IMR-90 (cell line): ENCODE data around the gene KRTAP4-9. TPM values are rescaled to one million over a fixed set of nuclear protein-coding genes. Genes with fewer than 3 reads are reported as not detected.
"Not testable (repeated sequence)": the region's sequence is repeated elsewhere in the genome, so short reads cannot be mapped to it uniquely, and the experiment has no call there.

Source experiments
- ATAC-seq: fragments of 200-7000 bp; cut with Tn5 transposase; 2 replicates; pipeline ENCODE4 v1.9.1; 2020; ENCODE audit warnings: low read depth, mild to moderate bottlenecking, moderate library complexity
- BruUV-seq: library from RNA; stranded (reverse); fragments of 400-500 nt; replicated peaks from 2 replicates; lab custom pipeline; 2021; lab: Mats Ljungman, UMichigan
- CTCF ChIA-PET: fragments of 300-600 bp; formaldehyde crosslinking; extraction: SDS; loops from one replicate; lab custom pipeline; 2021; ENCODE audit warnings: antibody characterized with exemption; lab: Yijun Ruan, JAX
- POLR2A ChIA-PET: fragments of 300-600 bp; sonication (Branson Sonifier 250); formaldehyde crosslinking; loops from one replicate; lab custom pipeline; 2022; ENCODE audit warnings: antibody characterized with exemption; ENCODE audit not compliant: unreplicated experiment; lab: Charles Lee
- DNase-seq: peaks from one replicate; pipeline ENCODE4 v3.0.0; 2013
- H2AFZ ChIP-seq: replicated peaks from 2 replicates; pipeline ENCODE3; 2013; ENCODE audit warnings: low read length, mild to moderate bottlenecking; ENCODE audit not compliant: poor library complexity
- H2AK5ac ChIP-seq: 2 replicates; pipeline ENCODE4 v1.6.1; 2013; ENCODE audit warnings: low read depth, low read length, inconsistent platforms
- H2AK9ac ChIP-seq: replicated peaks from 2 replicates; pipeline ENCODE3; 2013; ENCODE audit warnings: mild to moderate bottlenecking, low read depth, low read length, moderate library complexity; ENCODE audit not compliant: poor library complexity
- H2BK120ac ChIP-seq: 2 replicates; pipeline ENCODE4 v1.6.1; 2013; ENCODE audit warnings: low read depth, low read length, inconsistent platforms
- H2BK15ac ChIP-seq: 3 replicates; pipeline ENCODE4 v1.6.1; 2013; ENCODE audit warnings: low read depth, low read length, inconsistent platforms
- H2BK20ac ChIP-seq: 2 replicates; pipeline ENCODE4 v1.6.1; 2013; ENCODE audit warnings: low read depth, mild to moderate bottlenecking, inconsistent platforms, low read length, moderate library complexity
- H2BK5ac ChIP-seq: 2 replicates; pipeline ENCODE4 v1.6.1; 2013; ENCODE audit warnings: mild to moderate bottlenecking, low read depth, low read length, inconsistent platforms; ENCODE audit not compliant: poor library complexity, severe bottlenecking
- H3K14ac ChIP-seq: replicated peaks from 2 replicates; pipeline ENCODE4 v1.6.1; 2013; ENCODE audit warnings: low read depth, low read length, inconsistent platforms
- H3K18ac ChIP-seq: 2 replicates; pipeline ENCODE4 v1.6.1; 2013; ENCODE audit warnings: low read depth, low read length, control low read depth
- H3K23ac ChIP-seq: 2 replicates; pipeline ENCODE4 v1.6.1; 2013; ENCODE audit warnings: low read depth, low read length, inconsistent platforms
- H3K27ac ChIP-seq: 2 replicates; pipeline ENCODE4 v1.5.1; 2013; ENCODE audit warnings: mild to moderate bottlenecking, control low read depth, low read length; ENCODE audit not compliant: insufficient read depth
- H3K27me3 ChIP-seq: 2 replicates; pipeline ENCODE4 v1.6.1; 2013; ENCODE audit warnings: low read length; ENCODE audit not compliant: control insufficient read depth, insufficient read depth
- H3K36me3 ChIP-seq: 2 replicates; pipeline ENCODE4 v1.6.1; 2013; ENCODE audit warnings: low read length, mixed read lengths; ENCODE audit not compliant: control insufficient read depth, insufficient read depth
- H3K4ac ChIP-seq: 2 replicates; pipeline ENCODE4 v1.6.1; 2013; ENCODE audit warnings: low read depth, low read length, inconsistent platforms
- H3K4me1 ChIP-seq: 2 replicates; pipeline ENCODE4 v1.6.1; 2013; ENCODE audit warnings: low read length, mixed read lengths; ENCODE audit not compliant: control insufficient read depth, insufficient read depth
- H3K4me2 ChIP-seq: 2 replicates; pipeline ENCODE4 v1.6.1; 2013; ENCODE audit warnings: low read depth, mild to moderate bottlenecking, control low read depth, low read length, moderate library complexity
- H3K4me3 ChIP-seq: 2 replicates; pipeline ENCODE4 v1.5.1; 2013; ENCODE audit warnings: low read depth, mild to moderate bottlenecking, control low read depth, low read length, moderate library complexity; ENCODE audit not compliant: insufficient read depth
- H3K56ac ChIP-seq: 2 replicates; pipeline ENCODE4 v1.6.1; 2013; ENCODE audit warnings: low read length, inconsistent platforms; ENCODE audit not compliant: insufficient read depth; ENCODE audit errors: extremely low read depth
- H3K79me1 ChIP-seq, 2 experiments: 2 replicates each; pipeline ENCODE4 v1.6.1; 2013; ENCODE audit warnings: low read length in 2 of 2, inconsistent platforms in 1 of 2, low read depth in 1 of 2
- H3K9ac ChIP-seq: 2 replicates; pipeline ENCODE4 v1.6.1; 2013; ENCODE audit warnings: low read depth, low read length, control low read depth
- H3K9me1 ChIP-seq: 2 replicates; pipeline ENCODE4 v1.6.1; 2013; ENCODE audit warnings: low read length, inconsistent platforms; ENCODE audit not compliant: insufficient read depth
- H3K9me3 ChIP-seq: 2 replicates; pipeline ENCODE4 v1.6.1; 2013; ENCODE audit warnings: low read length; ENCODE audit not compliant: control insufficient read depth, insufficient read depth
- H4K20me1 ChIP-seq: 2 replicates; pipeline ENCODE4 v1.6.1; 2013; ENCODE audit warnings: low read length, inconsistent platforms; ENCODE audit not compliant: insufficient read depth
- H4K5ac ChIP-seq: 2 replicates; pipeline ENCODE4 v1.6.1; 2013; ENCODE audit warnings: mild to moderate bottlenecking, low read depth, low read length, control low read depth
- H4K8ac ChIP-seq, 2 experiments: 2 replicates each; pipeline ENCODE4 v1.6.1; 2013; ENCODE audit warnings: low read depth in 2 of 2, low read length in 2 of 2, control low read depth in 1 of 2, inconsistent platforms in 1 of 2
- H4K91ac ChIP-seq: 2 replicates; pipeline ENCODE4 v1.6.1; 2013; ENCODE audit warnings: low read depth, low read length, inconsistent platforms; ENCODE audit not compliant: insufficient read depth
- BHLHE40 ChIP-seq: fragments of 150-350 bp; IDR thresholded peaks from 2 replicates; pipeline ENCODE4 v1.6.1; 2016; ENCODE audit warnings: mild to moderate bottlenecking, low read depth, low read length
- MAFK ChIP-seq: IDR thresholded peaks from 2 replicates; pipeline ENCODE4 v1.6.1; 2012; ENCODE audit warnings: low read depth, low read length, improper control_type of control experiment
- WGBS, 2 experiments: methylation state at CpG; one replicate each; pipeline versions ENCODE4 v1.1.5 to v1.1.7; 2013; ENCODE audit warnings: missing lambda C conversion rate in 2 of 2; ENCODE audit not compliant: insufficient read length in 1 of 2; ENCODE audit errors: extremely low coverage in 2 of 2; 5-methylcytosine and 5-hydroxymethylcytosine counted together
- dilution Hi-C: fragments of 300-500 bp; cut with HindIII; formaldehyde crosslinking; loops from one replicate; pipeline ENCODE4 v1.14.3; 2018; ENCODE audit warnings: low sequenced_read_pairs; ENCODE audit not compliant: unreplicated experiment
- in situ Hi-C: fragments of 300-500 bp; cut with MboI; formaldehyde crosslinking; loops from 3 replicates; pipeline ENCODE4 v1.14.3; 2019; ENCODE audit warnings: low sequenced_read_pairs, inconsistent platforms, mixed read lengths
- intact Hi-C: fragments of 100-400 bp; cut with micrococcal nuclease; formaldehyde crosslinking; loops from 2 replicates; pipeline ENCODE4 v1.10.0; 2022
- polyA plus RNA-seq, 3 experiments: library from polyadenylated mRNA; depleted of rRNA; stranded (reverse); fragments of >200 nt; gene quantifications; 2 replicates each; pipeline ENCODE4 v1.2.3, GENCODE V29; 2012; ENCODE audit warnings: low replicate concordance in 1 of 3
- total RNA-seq: library from RNA; depleted of rRNA; stranded (reverse); fragments of >200 nt; gene quantifications from 2 replicates; pipeline ENCODE4 v1.2.3, GENCODE V29; 2012

Gene KRTAP4-9
- total and polyA plus RNA-seq, 2 of the 4 experiments (the other 2 are of a cell fraction): 0.24 TPM; not detected in 1

- H3K4me1 ChIP-seq, H3K27ac ChIP-seq, BruUV-seq, H3K56ac ChIP-seq, H4K91ac ChIP-seq, H3K79me1 ChIP-seq, H2BK5ac ChIP-seq, H3K4me2 ChIP-seq, H3K9me1 ChIP-seq, H4K20me1 ChIP-seq, H2BK20ac ChIP-seq, CTCF ChIA-PET, H2AK5ac ChIP-seq, H3K4me3 ChIP-seq, H3K18ac ChIP-seq, H2AFZ ChIP-seq, H2AK9ac ChIP-seq, H4K5ac ChIP-seq, H3K27me3 ChIP-seq, H3K9ac ChIP-seq, H2BK15ac ChIP-seq, H3K14ac ChIP-seq, H3K23ac ChIP-seq, H3K36me3 ChIP-seq, H3K9me3 ChIP-seq, intact Hi-C loops, in situ Hi-C loops, dilution Hi-C loops: not testable (repeated sequence)
- POLR2A ChIA-PET: interaction anchor here (0.6 kb wide), 1 partner anchor 599 kb away, joined by 3 read pairs; no protein-coding TSS in a partner anchor
- DNase-seq (peak; percentile 63), ATAC-seq (peak; percentile 72)
- Histone ChIP-seq H4K8ac (0 out of 4 replicates have a peak overlapping the region, but pooled peaks of 1 of the 2 experiments have one; percentile 19), H3K4ac (peak overlapping the region; percentile 27; the same call in 1 of the 2 replicates), H2BK120ac (peak overlapping the region; percentile 36; the same call in 1 of the 2 replicates)
- no CpG with 5 or more reads among the region's 11 CpGs for WGBS, 2 experiments
- TF ChIP-seq BHLHE40: peak; percentile 55; the same call in 1 of the 2 replicates
- peak; percentile 54; the same call in 1 of the 2 replicates for TF ChIP-seq MAFK
These were observed 14.8 kb downstream of the KRTAP4-9 start for GRCh38 chr17:41119696-41120690.
